AG10803 (cell line): ENCODE data around the gene QTRT2.
A peak's percentile ranks its signal among the peaks of the same experiment; 100 is the strongest.

ENCODE experiments used
- DNase-seq: peaks from one replicate; pipeline ENCODE4 v3.0.0; 2010; ENCODE audit warnings: low read depth
- H3K4me3 ChIP-seq: 2 replicates; pipeline ENCODE4 v1.5.1; 2011; ENCODE audit warnings: mild to moderate bottlenecking, low read length, control low read depth
- CTCF ChIP-seq: conservative IDR thresholded peaks from 2 replicates; pipeline ENCODE4 v1.5.1; 2011; ENCODE audit warnings: mild to moderate bottlenecking, low read length, control low read depth, inconsistent platforms

QTRT2 gene

GRCh38 chr3:114089675-114090074 lies 33.1 kb downstream of the QTRT2 start:
- DNase-seq, result no peak
- no peak for TF ChIP-seq CTCF
- no peak overlapping the region for H3K4me3 ChIP-seq

- no peak for TF ChIP-seq CTCF
- no peak overlapping the region for H3K4me3 ChIP-seq
Observed at GRCh38 chr3:114092151-114093015, 35.8 kb downstream of the QTRT2 start.

GRCh38 chr3:114093016-114093380 lies 36.5 kb downstream of the QTRT2 start:
- peak; percentile 41 for DNase-seq
- TF ChIP-seq CTCF, result no peak
- H3K4me3 ChIP-seq, result no peak overlapping the region

More at GRCh38 chr3:114092151-114093015, 35.8 kb downstream of the QTRT2 start:
- DNase-seq, result no peak

GRCh38 chr3:114093596-114093995 lies 37.1 kb downstream of the QTRT2 start:
- no peak for TF ChIP-seq CTCF
- peak; percentile 79 for DNase-seq
- no peak overlapping the region for H3K4me3 ChIP-seq

- no peak overlapping the region for H3K4me3 ChIP-seq
- DNase-seq, result no peak
Observed at GRCh38 chr3:114095796-114096195, 39.3 kb downstream of the QTRT2 start.

GRCh38 chr3:114101101-114101500 lies 44.6 kb downstream of the QTRT2 start:
- no peak for TF ChIP-seq CTCF
- no peak for DNase-seq
- no peak overlapping the region for H3K4me3 ChIP-seq

More at GRCh38 chr3:114095796-114096195, 39.3 kb downstream of the QTRT2 start:
- no peak for TF ChIP-seq CTCF

GRCh38 chr3:114103181-114103580 lies 46.6 kb downstream of the QTRT2 start:
- no peak for DNase-seq
- TF ChIP-seq CTCF, result no peak
- no peak overlapping the region for H3K4me3 ChIP-seq
